CD4-positive, alpha-beta memory T cell (primary cell): Measurements from ENCODE around the gene PAX2. TPM values are rescaled to one million over a fixed set of nuclear protein-coding genes. Genes with fewer than 3 reads are reported as not detected.
A peak's percentile ranks its signal among the peaks of the same experiment; 100 is the strongest.

Experiments used
- CTCF ChIA-PET: fragments of 350-600 bp; sonication (Branson Sonifier 250); formaldehyde crosslinking; loops from one replicate; lab custom pipeline; 2021; ENCODE audit warnings: inconsistent platforms; ENCODE audit not compliant: partially characterized antibody; lab: Charles Lee
- POLR2A ChIA-PET: fragments of 350-600 bp; sonication (Branson Sonifier 250); formaldehyde crosslinking; loops from one replicate; lab custom pipeline; 2021; ENCODE audit not compliant: partially characterized antibody; lab: Charles Lee
- DNase-seq, 5 donors: peaks; one replicate each; pipeline versions ENCODE4 v3.0.0 to v3.0.0-alpha.2; 2020 to 2022; ENCODE audit warnings: mixed read lengths in 1 of 5
- H3K27ac ChIP-seq: one replicate; pipeline ENCODE4 v1.7.0; 2013; ENCODE audit warnings: low read depth, low read length
- H3K27me3 ChIP-seq: 2 replicates; pipeline ENCODE4 v1.7.0; 2013; ENCODE audit warnings: mild to moderate bottlenecking, low read length, moderate library complexity; ENCODE audit not compliant: insufficient read depth
- H3K36me3 ChIP-seq: 2 replicates; pipeline ENCODE4 v1.7.0; 2013; ENCODE audit warnings: mild to moderate bottlenecking, low read length, moderate library complexity; ENCODE audit not compliant: insufficient read depth
- H3K4me1 ChIP-seq: 2 replicates; pipeline ENCODE4 v1.7.0; 2013; ENCODE audit warnings: mild to moderate bottlenecking, low read length, moderate library complexity; ENCODE audit not compliant: insufficient read depth
- H3K4me3 ChIP-seq, 2 donors: one replicate each; pipeline ENCODE4 v1.7.0; 2013; ENCODE audit warnings: low read length in 2 of 2, mild to moderate bottlenecking in 1 of 2
- H3K9me3 ChIP-seq, 2 donors: one replicate each; pipeline ENCODE4 v1.7.0; 2013; ENCODE audit warnings: low read length in 2 of 2, control low read depth in 1 of 2; ENCODE audit not compliant: control insufficient read depth in 1 of 2
- H3K27ac Mint-ChIP-seq, 7 donors: one replicate each; pipeline ENCODE4 v1.8.0; 2020 to 2021; ENCODE audit warnings: mixed read lengths in 7 of 7, mild to moderate bottlenecking in 6 of 7, inconsistent platforms in 3 of 7, moderate library complexity in 3 of 7
- H3K27me3 Mint-ChIP-seq, 2 donors: one replicate each; pipeline ENCODE4 v1.8.0; 2020 to 2021; ENCODE audit warnings: mixed read lengths in 2 of 2
- H3K36me3 Mint-ChIP-seq, 2 donors: one replicate each; pipeline ENCODE4 v1.8.0; 2020 to 2021; ENCODE audit warnings: mixed read lengths in 2 of 2, inconsistent platforms in 1 of 2, mild to moderate bottlenecking in 1 of 2
- H3K4me1 Mint-ChIP-seq, 4 donors: one replicate each; pipeline ENCODE4 v1.8.0; 2020 to 2021; ENCODE audit warnings: mixed read lengths in 4 of 4, mild to moderate bottlenecking in 1 of 4
- H3K4me3 Mint-ChIP-seq, 8 donors: one replicate each; pipeline ENCODE4 v1.8.0; 2020 to 2021; ENCODE audit warnings: mixed read lengths in 8 of 8, mild to moderate bottlenecking in 7 of 8, moderate library complexity in 6 of 8, inconsistent platforms in 3 of 8
- H3K9me3 Mint-ChIP-seq, 8 donors: one replicate each; pipeline ENCODE4 v1.8.0; 2020 to 2021; ENCODE audit warnings: mixed read lengths in 8 of 8, mild to moderate bottlenecking in 5 of 8, inconsistent platforms in 3 of 8, moderate library complexity in 1 of 8
- intact Hi-C: fragments of 100-400 bp; cut with micrococcal nuclease; formaldehyde crosslinking; loops from one replicate; pipeline ENCODE4 v1.15.1; 2023
- polyA plus RNA-seq, 2 donors: library from polyadenylated mRNA; unstranded; fragments of 300-500 nt; fragmentation: Illumina TruSeq; gene quantifications; one replicate each; pipeline ENCODE4 v1.2.3, GENCODE V29; 2021
- total RNA-seq, 2 experiments: library from RNA; stranded (reverse); gene quantifications; one replicate each; pipeline ENCODE4 v1.2.3, GENCODE V29; 2021

Gene PAX2
- total and polyA plus RNA-seq, 4 experiments from 2014 or later: not detected

DNA sequence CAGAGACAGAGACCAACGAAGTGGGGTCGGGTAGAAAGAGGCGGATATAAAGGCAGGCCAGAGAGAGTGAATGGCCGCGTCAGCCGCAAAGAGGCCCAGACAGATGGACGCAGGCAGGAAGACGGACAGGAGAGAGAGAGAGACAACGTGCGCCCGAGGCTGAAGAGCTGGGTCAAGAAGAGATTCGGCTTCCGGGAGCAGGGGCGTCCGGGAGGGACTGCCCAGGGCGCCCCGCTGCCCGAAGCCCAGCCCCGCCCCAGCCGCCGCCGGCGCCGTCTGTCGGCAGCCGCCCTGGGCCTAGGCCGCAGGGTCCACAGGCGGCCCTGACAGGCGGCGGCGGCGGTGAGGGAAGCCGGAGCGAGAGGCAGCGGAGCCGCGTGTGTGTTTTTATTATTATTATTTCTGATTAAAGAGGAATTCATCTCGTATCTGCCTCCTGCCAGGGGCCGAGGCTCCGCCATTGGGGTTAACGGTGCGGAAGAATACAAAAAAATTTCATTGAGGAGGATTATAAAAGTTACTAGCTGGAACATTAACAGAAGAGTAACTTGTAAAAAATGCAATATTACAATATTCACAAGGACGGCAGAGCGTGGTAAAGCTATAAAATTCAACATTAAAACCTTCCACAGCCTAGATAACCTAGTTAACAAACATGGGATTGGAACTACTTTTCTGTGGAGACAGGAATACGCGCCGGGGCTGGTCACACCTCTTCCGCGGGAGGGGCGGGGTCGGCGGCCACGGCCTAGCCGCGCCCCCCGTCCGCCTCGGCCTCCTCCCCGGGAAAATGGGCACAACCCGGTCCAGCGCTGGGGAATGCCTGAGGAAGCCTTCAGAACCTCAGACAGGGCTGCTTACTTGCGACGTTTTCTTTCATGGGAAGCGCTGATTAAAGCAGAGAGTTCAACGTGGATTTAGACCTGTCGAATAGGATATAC is 29.7 kb upstream of the PAX2 start:
- H3K27me3 Mint-ChIP-seq: peaks cover 71 to 80% of the 10 kb centered on the region in 2 donors
- CTCF ChIA-PET: interaction anchor here (1.9 kb wide), 1 partner anchor 13 kb away, joined by 4 read pairs; no protein-coding TSS in a partner anchor

GRCh38 chr10:100717166-100717565 is 28.2 kb upstream of the PAX2 start:
- intact Hi-C loops: no loop called here
- H3K9me3 ChIP-seq: no peaks in the 10 kb centered on the region
- Mint-ChIP-seq H3K36me3 (no peaks in the 10 kb centered on the region), H3K27ac (no peak overlapping the region), H3K9me3 (no peaks in the 10 kb centered on the region), H3K27me3 (peaks cover 63 to 73% of the 10 kb centered on the region in 2 donors), H3K4me3 (no peak overlapping the region), H3K4me1 (peaks cover 6 to 19% (median 10%) of the 10 kb centered on the region in 4 donors)
- H3K27ac ChIP-seq: no peak overlapping the region
- H3K36me3 ChIP-seq: no peaks in the 10 kb centered on the region
- ChIA-PET POLR2A (no interaction called here), CTCF (interaction anchor here (1.9 kb wide), 1 partner anchor 11 kb away, joined by 4 read pairs; no protein-coding TSS in a partner anchor)
- H3K27me3 ChIP-seq: peaks cover 44% of the 10 kb centered on the region
- H3K4me1 ChIP-seq: peaks cover 8% of the 10 kb centered on the region
- no peak overlapping the region for H3K4me3 ChIP-seq
- no peak for DNase-seq

More for the DNA sequence above, 29.7 kb upstream of the PAX2 start:
- no peaks in the 10 kb centered on the region for H3K9me3 ChIP-seq
- no peaks in the 10 kb centered on the region for H3K9me3 Mint-ChIP-seq
- H3K4me3 ChIP-seq: no peak overlapping the region
- DNase-seq: no peak
- H3K4me3 Mint-ChIP-seq: peak overlapping the region in 6 of 8 donors; percentile 56 to 84 (median 70)
- no peaks in the 10 kb centered on the region for H3K36me3 ChIP-seq
- no peak overlapping the region for H3K27ac ChIP-seq
- peak overlapping the region in 1 of 7 donors; percentile 16 for H3K27ac Mint-ChIP-seq
- H3K4me1 Mint-ChIP-seq: peaks cover 6 to 19% (median 10%) of the 10 kb centered on the region in 4 donors
- H3K27me3 ChIP-seq: peaks cover 58% of the 10 kb centered on the region
- H3K4me1 ChIP-seq: peaks cover 8% of the 10 kb centered on the region
- H3K36me3 Mint-ChIP-seq: no peaks in the 10 kb centered on the region
- intact Hi-C loops: no loop called here
- POLR2A ChIA-PET: no interaction called here

- no peak for DNase-seq
- POLR2A ChIA-PET: no interaction called here
- peaks cover 40% of the 10 kb centered on the region for H3K27me3 ChIP-seq
Observed at GRCh38 chr10:100718197-100718742, 27.1 kb upstream of the PAX2 start.

DNA sequence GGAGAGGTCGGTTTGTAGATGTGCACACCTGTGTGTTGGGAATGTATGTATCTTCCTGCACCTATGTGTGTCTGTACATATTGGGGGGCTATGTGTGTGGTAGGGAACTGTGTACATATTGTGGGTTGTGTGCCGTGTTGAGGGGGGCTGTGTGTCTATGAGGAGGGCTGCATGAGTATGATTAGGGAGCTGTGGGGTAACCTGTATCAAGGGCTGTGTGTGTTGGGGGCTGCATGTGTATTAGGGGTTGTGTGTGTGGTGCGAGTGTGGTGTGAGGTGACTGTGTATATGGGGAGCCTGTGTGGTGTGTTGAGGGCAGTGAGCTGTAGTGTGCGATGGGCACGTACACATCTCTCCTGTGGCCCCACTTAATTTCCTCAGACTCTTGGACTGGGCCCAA is 22.2 kb upstream of the PAX2 start:
- no peaks in the 10 kb centered on the region for H3K4me1 ChIP-seq
- no peak overlapping the region for H3K4me3 ChIP-seq
- Mint-ChIP-seq H3K27ac (no peak overlapping the region), H3K9me3 (no peaks in the 10 kb centered on the region), H3K27me3 (peaks cover 57 to 65% of the 10 kb centered on the region in 2 donors), H3K4me3 (peak overlapping the region in 1 of 8 donors; percentile 0), H3K36me3 (no peaks in the 10 kb centered on the region), H3K4me1 (peaks cover 0 to 11% (median 3%) of the 10 kb centered on the region in 4 donors)
- DNase-seq: no peak
- CTCF ChIA-PET: no interaction called here
- no peaks in the 10 kb centered on the region for H3K9me3 ChIP-seq
- H3K36me3 ChIP-seq: no peaks in the 10 kb centered on the region
- no peak overlapping the region for H3K27ac ChIP-seq
- H3K27me3 ChIP-seq: peaks cover 23% of the 10 kb centered on the region
- POLR2A ChIA-PET: no interaction called here
- intact Hi-C loops: no loop called here

More at GRCh38 chr10:100718197-100718742, 27.1 kb upstream of the PAX2 start:
- CTCF ChIA-PET: no interaction called here
- Mint-ChIP-seq H3K36me3 (no peaks in the 10 kb centered on the region), H3K27ac (no peak overlapping the region), H3K4me3 (no peak overlapping the region), H3K9me3 (no peaks in the 10 kb centered on the region), H3K4me1 (peaks cover 6 to 25% (median 9%) of the 10 kb centered on the region in 4 donors), H3K27me3 (peaks cover 58 to 68% of the 10 kb centered on the region in 2 donors)
- H3K27ac ChIP-seq: no peak overlapping the region
- intact Hi-C loops: no loop called here
- no peaks in the 10 kb centered on the region for H3K36me3 ChIP-seq
- peaks cover 8% of the 10 kb centered on the region for H3K4me1 ChIP-seq
- no peaks in the 10 kb centered on the region for H3K9me3 ChIP-seq
- no peak overlapping the region for H3K4me3 ChIP-seq

GRCh38 chr10:100723770-100724530 is 21.4 kb upstream of the PAX2 start:
- H3K36me3 Mint-ChIP-seq: no peaks in the 10 kb centered on the region
- no peaks in the 10 kb centered on the region for H3K36me3 ChIP-seq
- H3K27me3 ChIP-seq: peaks cover 28% of the 10 kb centered on the region
- no peak overlapping the region for H3K4me3 ChIP-seq
- H3K4me1 Mint-ChIP-seq: peaks cover 4 to 18% (median 7%) of the 10 kb centered on the region in 4 donors
- H3K27ac Mint-ChIP-seq: no peak overlapping the region
- H3K4me1 ChIP-seq: peaks cover 2% of the 10 kb centered on the region
- H3K9me3 Mint-ChIP-seq: peaks cover 0 to 2% (median 0%) of the 10 kb centered on the region in 8 donors
- peaks cover 62 to 65% of the 10 kb centered on the region in 2 donors for H3K27me3 Mint-ChIP-seq
- no peak overlapping the region for H3K27ac ChIP-seq
- DNase-seq: no peak
- intact Hi-C loops: no loop called here
- H3K9me3 ChIP-seq: no peaks in the 10 kb centered on the region
- H3K4me3 Mint-ChIP-seq: peak overlapping the region in 4 of 8 donors; percentile 15 to 58 (median 43)
- POLR2A ChIA-PET: no interaction called here
- CTCF ChIA-PET: no interaction called here

DNA sequence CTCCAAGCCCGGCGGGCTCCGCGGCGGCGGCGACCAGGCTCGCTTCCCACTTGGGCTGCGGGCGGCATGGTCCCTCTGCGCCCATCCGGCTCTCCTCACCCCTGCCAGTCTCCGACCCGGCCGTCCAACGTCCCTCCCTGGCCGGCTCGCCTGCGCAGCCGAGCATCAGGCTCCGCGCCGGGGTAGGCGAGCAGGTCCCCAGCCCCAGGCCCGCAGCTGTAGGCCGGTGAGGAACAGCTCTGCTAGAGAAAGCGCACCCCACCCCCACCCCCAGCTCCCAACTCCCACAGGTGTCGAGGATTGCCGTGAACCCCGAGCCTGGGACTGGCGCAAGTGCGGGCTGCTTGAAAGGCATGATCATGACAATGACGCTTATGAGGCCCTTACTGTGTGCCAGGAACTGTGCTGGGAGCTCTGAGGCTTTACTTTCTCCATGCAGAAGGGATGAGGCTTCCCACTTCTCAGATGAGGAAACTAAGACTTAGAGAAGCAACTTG is 20.8 kb upstream of the PAX2 start:
- Histone ChIP-seq H3K36me3 (no peaks in the 10 kb centered on the region), H3K27me3 (peaks cover 32% of the 10 kb centered on the region), H3K4me1 (peaks cover 8% of the 10 kb centered on the region), H3K27ac (no peak overlapping the region), H3K4me3 (no peak overlapping the region), H3K9me3 (no peaks in the 10 kb centered on the region)
- Mint-ChIP-seq H3K27ac (no peak overlapping the region), H3K4me1 (peaks cover 7 to 23% (median 10%) of the 10 kb centered on the region in 4 donors), H3K4me3 (no peak overlapping the region), H3K36me3 (no peaks in the 10 kb centered on the region), H3K27me3 (peaks cover 60 to 64% of the 10 kb centered on the region in 2 donors), H3K9me3 (peaks cover 0 to 2% (median 0%) of the 10 kb centered on the region in 8 donors)
- intact Hi-C loops: loop anchor here (5.0 kb wide), 1 partner anchor 162 kb away; no protein-coding TSS in a partner anchor
- CTCF ChIA-PET: no interaction called here
- POLR2A ChIA-PET: no interaction called here
- no peak for DNase-seq
